Measurements from ENCODE around the gene CCDC85B. TPM values are rescaled to one million over a fixed set of nuclear protein-coding genes. Genes with fewer than 3 reads are reported as not detected.
"Not testable (repeated sequence)": the region's sequence is repeated elsewhere in the genome, so short reads cannot be mapped to it uniquely, and the experiment has no call there.

CCDC85B gene
- total and polyA plus RNA-seq, 5 donors, result 50.8 to 80.3 (median 58.4) TPM

DNA sequence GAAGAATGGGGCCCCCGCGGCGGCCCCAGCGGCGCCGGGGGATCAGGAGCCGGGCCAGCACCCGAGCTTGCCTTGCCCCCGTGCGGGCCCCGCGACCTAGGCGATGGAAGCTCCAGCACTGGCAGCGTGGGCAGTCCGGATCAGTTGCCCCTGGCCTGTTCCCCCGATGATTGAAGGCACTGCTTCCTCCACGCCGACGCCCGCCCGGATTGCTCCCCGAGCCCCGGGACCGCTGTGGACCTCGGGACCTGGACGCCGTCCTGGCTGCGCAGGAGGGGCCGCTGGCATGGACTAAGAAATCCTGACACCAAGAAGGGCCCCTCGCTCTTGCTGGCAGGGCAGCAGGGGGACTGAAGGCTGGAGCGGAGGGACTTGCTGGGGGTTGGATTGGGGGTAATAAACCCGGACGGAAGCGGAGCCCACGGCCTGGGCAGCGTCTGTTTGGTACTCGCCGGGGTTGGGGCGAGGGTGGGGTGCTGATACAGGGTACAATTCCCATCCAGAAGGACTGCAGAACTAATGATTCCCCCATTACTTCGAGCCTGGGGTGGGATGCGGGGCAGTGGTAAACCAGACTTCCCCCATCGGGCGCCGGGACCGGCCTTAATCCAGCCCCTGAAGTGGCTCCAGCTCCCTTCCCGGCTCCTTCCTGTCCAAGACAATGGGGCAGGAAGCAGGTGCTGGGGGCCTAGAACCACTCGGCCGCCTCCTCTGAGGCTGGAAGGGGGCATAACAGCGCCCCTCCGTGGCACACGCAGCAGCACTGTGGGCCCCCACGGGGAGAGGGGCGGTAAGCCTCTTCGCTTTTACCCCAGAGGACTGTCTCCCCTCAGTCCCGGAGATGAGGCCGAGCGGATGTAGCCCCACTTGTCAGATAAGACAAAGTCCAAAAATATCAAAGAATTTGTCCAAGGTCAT, 1.0 kb downstream of the CCDC85B start:
- Histone ChIP-seq H3K9me3 (ENCODE audit: control insufficient read depth, low read length) (no peaks in the 10 kb centered on the region), H3K4me3 (ENCODE audit: low read length) (peak overlapping the region; percentile 61), H3K4me1 (ENCODE audit: control insufficient read depth, insufficient read depth, low read length) (peaks cover 7% of the 10 kb centered on the region), H3K27me3 (ENCODE audit: control insufficient read depth, insufficient read depth) (no peaks in the 10 kb centered on the region), H3K27ac (ENCODE audit: low read length) (peak overlapping the region; percentile 98)
- intact Hi-C loops (cut with DNase I), result no loop called here
- under 1% methylated on average over 57 of the region's 57 CpGs for WGBS
- peak; percentile 1 to 37 for ATAC-seq
- peak; percentile 69 to 88 (median 85) for DNase-seq

DNA sequence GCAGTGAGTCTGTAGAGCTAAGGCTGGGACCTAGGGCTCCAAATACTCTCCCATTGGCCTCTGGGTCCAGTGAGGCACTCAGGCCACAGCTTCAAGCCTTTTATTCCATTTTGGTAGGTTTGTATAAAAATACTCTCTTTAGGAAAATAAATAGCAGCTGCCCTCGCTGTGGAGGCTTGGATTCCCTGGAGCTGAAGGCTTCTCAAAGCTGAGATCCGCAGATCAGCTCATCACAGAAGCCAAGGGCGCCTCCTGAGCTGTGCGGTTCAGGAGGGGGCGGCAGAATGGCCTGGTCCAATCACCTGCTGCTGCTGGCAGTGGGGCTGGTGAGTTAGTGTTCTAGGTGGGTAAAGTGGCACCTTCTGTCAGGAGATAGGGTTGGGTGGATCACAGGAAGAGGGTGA, 1.7 kb downstream of the CCDC85B start:
- peak in 2 of 3 donors; percentile 50 to 61 for DNase-seq
- WGBS, result 39% methylated on average over 5 of the region's 5 CpGs
- ATAC-seq; H3K9me3 ChIP-seq (ENCODE audit: control insufficient read depth, low read length); H3K4me1 ChIP-seq (ENCODE audit: control insufficient read depth, insufficient read depth, low read length); H3K27me3 ChIP-seq (ENCODE audit: control insufficient read depth, insufficient read depth); intact Hi-C loops (cut with DNase I): not testable (repeated sequence)
- Histone ChIP-seq H3K27ac (ENCODE audit: low read length) (peak overlapping the region; percentile 98), H3K4me3 (ENCODE audit: low read length) (peak overlapping the region; percentile 61)

DNA sequence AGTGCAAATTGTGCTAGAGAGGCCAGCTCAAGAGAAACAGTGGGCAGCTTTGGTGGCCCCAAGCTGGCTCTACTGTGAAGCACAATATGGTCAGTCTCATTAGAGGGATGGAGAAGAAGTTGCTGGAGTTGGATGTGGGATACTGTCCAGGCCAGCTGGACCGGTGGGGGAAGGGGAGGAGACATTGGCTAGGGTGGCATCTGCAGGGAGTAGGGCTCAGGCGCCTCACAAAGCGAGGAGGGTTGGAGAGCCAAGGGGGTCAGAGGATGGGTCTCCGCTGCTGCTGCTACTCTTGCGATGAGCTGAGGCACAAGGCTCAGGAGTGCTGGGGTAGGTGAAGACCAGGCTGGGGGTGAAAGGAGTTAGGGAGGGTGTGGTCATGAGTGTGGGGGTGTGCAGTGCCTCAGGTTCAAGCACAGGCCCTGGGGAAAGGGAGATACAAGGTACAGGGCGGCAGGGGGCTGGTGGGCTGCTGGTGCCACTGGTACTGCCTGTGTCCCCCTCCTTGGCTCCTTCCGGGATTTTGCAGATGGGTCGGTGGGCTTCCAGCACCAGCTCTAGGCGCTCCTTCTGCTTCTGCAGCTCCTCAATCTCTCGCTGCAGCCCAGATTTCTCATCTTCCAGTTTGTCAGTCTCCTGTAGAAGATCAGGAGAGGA, 2.3 kb downstream of the CCDC85B start:
- intact Hi-C loops (cut with DNase I), result no loop called here
- 64% methylated on average over 10 of the region's 10 CpGs for WGBS

DNA sequence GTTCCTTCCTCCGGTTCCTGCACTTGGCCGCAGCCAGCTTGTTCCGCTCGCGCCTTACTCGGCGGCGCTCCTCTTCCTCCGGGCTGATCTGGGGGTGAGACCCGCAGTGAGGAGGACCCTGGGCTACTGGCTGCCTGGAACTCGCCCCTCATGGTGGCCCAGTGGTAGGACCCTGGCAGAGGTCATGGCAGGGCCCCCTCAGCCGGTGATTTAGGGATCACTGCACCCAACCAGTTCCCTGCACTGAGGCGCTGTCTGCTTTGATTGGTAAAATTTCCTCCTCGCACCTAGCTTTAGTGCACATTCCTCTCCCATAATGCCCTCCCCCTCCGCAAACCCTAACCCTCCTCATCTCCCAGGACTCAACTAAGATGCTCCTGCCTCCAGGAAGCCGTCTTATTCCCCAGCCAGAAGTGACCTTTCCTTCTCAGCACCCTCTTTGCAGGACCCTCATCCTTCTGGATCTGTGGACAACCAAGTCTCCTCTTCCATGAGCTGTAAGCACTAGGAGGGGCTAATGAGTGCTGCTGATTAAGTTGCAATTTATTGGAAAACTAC, 3.6 kb downstream of the CCDC85B start:
- intact Hi-C loops (cut with DNase I), result no loop called here
- DNase-seq (peak; percentile 54 to 83 (median 81)), ATAC-seq (peak in 1 of 2 donors; percentile 2)
- peak overlapping the region; percentile 78 for H3K27ac ChIP-seq (ENCODE audit: low read length)
- no peaks in the 10 kb centered on the region for H3K9me3 ChIP-seq (ENCODE audit: control insufficient read depth, low read length)
- no peaks in the 10 kb centered on the region for H3K27me3 ChIP-seq (ENCODE audit: control insufficient read depth, insufficient read depth)
- WGBS, result 61% methylated on average over 16 of the region's 16 CpGs
- H3K4me1 ChIP-seq (ENCODE audit: control insufficient read depth, insufficient read depth, low read length), result peaks cover 7% of the 10 kb centered on the region
- no peak overlapping the region for H3K4me3 ChIP-seq (ENCODE audit: low read length)

More for the DNA sequence above, 2.3 kb downstream of the CCDC85B start:
- Histone ChIP-seq H3K27ac (ENCODE audit: low read length) (peak overlapping the region; percentile 52), H3K4me1 (ENCODE audit: control insufficient read depth, insufficient read depth, low read length) (peaks cover 7% of the 10 kb centered on the region), H3K9me3 (ENCODE audit: control insufficient read depth, low read length) (no peaks in the 10 kb centered on the region), H3K27me3 (ENCODE audit: control insufficient read depth, insufficient read depth) (no peaks in the 10 kb centered on the region), H3K4me3 (ENCODE audit: low read length) (no peak overlapping the region)
- DNase-seq (peak in 1 of 3 donors; percentile 60), ATAC-seq (no peak)

GRCh38 chr11:65895482-65895981, 5.1 kb downstream of the CCDC85B start:
- Histone ChIP-seq H3K27me3 (ENCODE audit: control insufficient read depth, insufficient read depth) (no peaks in the 10 kb centered on the region), H3K9me3 (ENCODE audit: control insufficient read depth, low read length) (no peaks in the 10 kb centered on the region), H3K4me3 (ENCODE audit: low read length) (no peak overlapping the region), H3K27ac (ENCODE audit: low read length) (no peak overlapping the region), H3K4me1 (ENCODE audit: control insufficient read depth, insufficient read depth, low read length) (peaks cover 3% of the 10 kb centered on the region)
- ATAC-seq, result no peak
- 94% methylated on average over 5 of the region's 5 CpGs for WGBS
- intact Hi-C loops (cut with DNase I), result no loop called here
- DNase-seq, result peak in 1 of 3 donors; percentile 6

GRCh38 chr11:65896034-65896999, 5.8 kb downstream of the CCDC85B start:
- WGBS, result 93% methylated on average over 14 of the region's 14 CpGs
- Histone ChIP-seq H3K27me3 (ENCODE audit: control insufficient read depth, insufficient read depth) (no peaks in the 10 kb centered on the region), H3K4me1 (ENCODE audit: control insufficient read depth, insufficient read depth, low read length) (peaks cover 3% of the 10 kb centered on the region), H3K4me3 (ENCODE audit: low read length) (no peak overlapping the region), H3K27ac (ENCODE audit: low read length) (no peak overlapping the region), H3K9me3 (ENCODE audit: control insufficient read depth, low read length) (no peaks in the 10 kb centered on the region)
- ATAC-seq (no peak), DNase-seq (peak in 2 of 3 donors; percentile 52 to 57)
- intact Hi-C loops (cut with DNase I), result no loop called here

DNA sequence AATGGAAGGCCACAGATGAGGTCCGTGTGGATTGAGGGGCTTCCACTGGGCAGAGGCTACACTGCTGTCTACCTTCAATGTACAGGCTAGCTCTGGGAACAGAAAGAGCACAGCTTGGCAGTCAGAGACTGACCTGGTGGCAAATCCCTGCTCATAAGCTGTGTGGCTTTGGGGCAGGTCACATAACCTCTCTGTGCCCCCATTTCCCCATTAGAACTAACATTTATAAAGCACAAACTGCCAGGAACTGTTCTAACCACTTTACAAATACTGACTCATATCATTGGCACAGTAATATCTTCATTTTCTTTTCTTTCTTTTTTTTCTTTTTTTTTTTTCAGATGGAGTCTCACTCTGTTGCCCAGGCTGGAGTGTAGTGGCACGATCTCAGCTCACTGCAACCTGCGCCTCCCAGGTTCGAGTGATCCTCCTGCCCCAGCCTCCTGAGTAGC, 6.6 kb downstream of the CCDC85B start:
- no peak for DNase-seq
- ATAC-seq, result no peak
- WGBS, result 96% methylated on average over 4 of the region's 4 CpGs
- Histone ChIP-seq H3K4me3 (ENCODE audit: low read length) (no peak overlapping the region), H3K27ac (ENCODE audit: low read length) (no peak overlapping the region), H3K4me1 (ENCODE audit: control insufficient read depth, insufficient read depth, low read length) (peaks cover 3% of the 10 kb centered on the region), H3K9me3 (ENCODE audit: control insufficient read depth, low read length) (no peaks in the 10 kb centered on the region), H3K27me3 (ENCODE audit: control insufficient read depth, insufficient read depth) (no peaks in the 10 kb centered on the region)
- intact Hi-C loops (cut with DNase I), result no loop called here

- H3K9me3 ChIP-seq (ENCODE audit: control insufficient read depth, low read length), result no peaks in the 10 kb centered on the region
- H3K4me1 ChIP-seq (ENCODE audit: control insufficient read depth, insufficient read depth, low read length), result no peaks in the 10 kb centered on the region
- peak overlapping the region; percentile 49 for H3K4me3 ChIP-seq (ENCODE audit: low read length)
- ATAC-seq, result no peak
- 28% methylated on average over 28 of the region's 28 CpGs for WGBS
- H3K27me3 ChIP-seq (ENCODE audit: control insufficient read depth, insufficient read depth), result no peaks in the 10 kb centered on the region
- H3K27ac ChIP-seq (ENCODE audit: low read length), result no peak overlapping the region
- DNase-seq, result no peak
- intact Hi-C loops (cut with DNase I), result no loop called here
Observed at GRCh38 chr11:65898656-65899355, 8.3 kb downstream of the CCDC85B start.

- Histone ChIP-seq H3K27ac (ENCODE audit: low read length) (no peak overlapping the region), H3K9me3 (ENCODE audit: control insufficient read depth, low read length) (no peaks in the 10 kb centered on the region), H3K4me3 (ENCODE audit: low read length) (peak overlapping the region; percentile 49), H3K4me1 (ENCODE audit: control insufficient read depth, insufficient read depth, low read length) (no peaks in the 10 kb centered on the region), H3K27me3 (ENCODE audit: control insufficient read depth, insufficient read depth) (no peaks in the 10 kb centered on the region)
- ATAC-seq (peak; percentile 38 to 83), DNase-seq (peak; percentile 82 to 84 (median 83))
- intact Hi-C loops (cut with DNase I), result no loop called here
- WGBS, result 2% methylated on average over 78 of the region's 78 CpGs
Observed at GRCh38 chr11:65899356-65900124, 9.1 kb downstream of the CCDC85B start.

Data from right cardiac atrium (tissue), 5 donors.